ENCODE data around the gene CEP41.

The CEP41 gene

DNA sequence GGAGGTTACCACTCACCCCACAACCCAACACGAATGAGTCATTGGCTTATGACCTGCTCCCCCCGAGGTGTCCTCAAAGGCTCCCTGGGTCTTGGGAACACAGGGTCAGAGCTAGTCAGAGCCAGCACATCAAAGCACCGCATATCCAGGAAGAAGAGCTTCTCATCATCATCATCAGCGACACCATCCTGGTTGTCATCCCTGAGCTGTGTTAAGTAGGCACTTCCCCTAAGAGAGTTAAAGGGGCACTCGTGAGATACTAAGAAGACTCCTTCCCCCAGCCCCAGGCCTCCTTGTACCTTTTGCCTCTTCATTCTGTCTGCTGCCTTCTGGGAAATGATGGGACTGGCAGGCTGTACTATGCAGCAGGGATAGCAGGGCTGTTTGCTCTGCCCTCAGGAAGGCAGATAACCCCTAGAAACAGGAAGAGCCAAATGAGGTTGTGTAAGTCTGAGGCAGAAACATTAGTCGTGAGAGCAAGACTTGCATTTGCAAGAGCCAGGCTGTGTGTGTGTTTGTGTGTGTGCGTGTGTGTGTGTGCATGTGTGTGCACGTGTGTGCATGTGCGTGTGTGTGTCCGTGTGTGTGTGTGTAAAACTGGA is 71.6 kb downstream of the CEP41 start:
- DNase-seq (ENCODE audit: low spot score), result no peak

DNA sequence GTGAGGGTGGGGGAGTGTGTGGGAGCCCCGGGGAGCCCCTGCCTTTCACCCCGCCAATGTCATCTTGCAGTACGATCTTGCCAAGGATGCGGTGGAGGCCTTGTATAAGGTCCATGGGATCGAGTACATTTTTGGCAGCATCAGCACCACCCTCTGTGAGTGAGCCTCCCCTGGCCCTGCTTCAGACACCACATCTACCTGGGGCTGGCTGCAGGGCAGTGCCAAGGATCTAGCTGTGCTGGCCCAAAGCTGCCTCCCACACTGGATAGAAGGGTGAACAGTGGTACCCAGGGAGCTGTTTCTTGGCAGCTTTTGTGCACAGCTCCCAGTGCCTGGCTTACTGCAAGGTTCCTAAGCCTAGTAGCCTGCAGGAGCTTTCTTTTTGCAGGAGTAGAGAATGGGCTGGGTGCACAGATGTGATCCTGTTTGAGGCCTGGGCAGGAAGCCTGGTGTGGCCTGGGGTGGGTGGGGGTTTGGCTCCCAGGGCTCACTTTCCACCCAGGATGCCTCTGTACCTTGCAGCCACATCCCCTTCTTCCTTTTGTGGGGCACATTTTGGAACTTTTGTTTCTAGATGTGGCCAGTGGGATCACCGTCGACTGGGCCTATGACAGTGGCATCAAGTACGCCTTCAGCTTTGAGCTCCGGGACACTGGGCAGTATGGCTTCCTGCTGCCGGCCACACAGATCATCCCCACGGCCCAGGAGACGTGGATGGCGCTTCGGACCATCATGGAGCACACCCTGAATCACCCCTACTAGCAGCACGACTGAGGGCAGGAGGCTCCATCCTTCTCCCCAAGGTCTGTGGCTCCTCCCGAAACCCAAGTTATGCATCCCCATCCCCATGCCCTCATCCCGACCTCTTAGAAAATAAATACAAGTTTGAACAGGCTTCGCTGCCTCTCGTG is 72.7 kb downstream of the CEP41 start:
- no peak for DNase-seq (ENCODE audit: low spot score)

DNA sequence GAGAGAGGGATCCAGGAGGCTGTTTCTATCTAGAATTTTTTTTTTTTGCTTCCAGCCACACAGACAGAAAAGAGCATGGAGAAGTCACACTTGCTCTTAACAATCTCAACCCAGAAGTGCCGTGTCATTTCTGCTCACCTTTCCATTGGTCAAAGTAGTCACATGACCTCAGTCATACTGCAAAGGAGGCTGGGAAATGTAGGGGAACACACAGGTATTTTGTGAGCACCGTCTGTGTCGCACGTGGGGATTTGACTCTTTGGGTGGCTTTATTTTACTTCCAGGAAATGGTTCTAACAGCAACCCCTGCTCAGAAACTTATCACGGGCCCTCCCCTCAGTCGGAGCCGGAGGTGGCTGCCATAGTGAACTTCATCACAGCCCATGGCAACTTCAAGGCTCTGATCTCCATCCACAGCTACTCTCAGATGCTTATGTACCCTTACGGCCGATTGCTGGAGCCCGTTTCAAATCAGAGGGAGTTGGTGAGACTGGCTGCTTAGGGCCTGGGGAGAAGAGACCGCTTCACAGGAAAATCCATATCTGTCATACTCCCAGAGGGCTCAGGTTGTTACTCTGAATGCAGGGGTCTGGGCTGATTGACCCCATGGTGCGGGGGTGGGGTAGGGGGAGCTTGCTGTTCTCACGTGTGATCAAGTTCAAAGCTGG is 73.6 kb downstream of the CEP41 start:
- no peak for DNase-seq (ENCODE audit: low spot score)

GRCh38 chr7:130366564-130366963 is 74.3 kb downstream of the CEP41 start:
- no peak for DNase-seq (ENCODE audit: low spot score)

DNA sequence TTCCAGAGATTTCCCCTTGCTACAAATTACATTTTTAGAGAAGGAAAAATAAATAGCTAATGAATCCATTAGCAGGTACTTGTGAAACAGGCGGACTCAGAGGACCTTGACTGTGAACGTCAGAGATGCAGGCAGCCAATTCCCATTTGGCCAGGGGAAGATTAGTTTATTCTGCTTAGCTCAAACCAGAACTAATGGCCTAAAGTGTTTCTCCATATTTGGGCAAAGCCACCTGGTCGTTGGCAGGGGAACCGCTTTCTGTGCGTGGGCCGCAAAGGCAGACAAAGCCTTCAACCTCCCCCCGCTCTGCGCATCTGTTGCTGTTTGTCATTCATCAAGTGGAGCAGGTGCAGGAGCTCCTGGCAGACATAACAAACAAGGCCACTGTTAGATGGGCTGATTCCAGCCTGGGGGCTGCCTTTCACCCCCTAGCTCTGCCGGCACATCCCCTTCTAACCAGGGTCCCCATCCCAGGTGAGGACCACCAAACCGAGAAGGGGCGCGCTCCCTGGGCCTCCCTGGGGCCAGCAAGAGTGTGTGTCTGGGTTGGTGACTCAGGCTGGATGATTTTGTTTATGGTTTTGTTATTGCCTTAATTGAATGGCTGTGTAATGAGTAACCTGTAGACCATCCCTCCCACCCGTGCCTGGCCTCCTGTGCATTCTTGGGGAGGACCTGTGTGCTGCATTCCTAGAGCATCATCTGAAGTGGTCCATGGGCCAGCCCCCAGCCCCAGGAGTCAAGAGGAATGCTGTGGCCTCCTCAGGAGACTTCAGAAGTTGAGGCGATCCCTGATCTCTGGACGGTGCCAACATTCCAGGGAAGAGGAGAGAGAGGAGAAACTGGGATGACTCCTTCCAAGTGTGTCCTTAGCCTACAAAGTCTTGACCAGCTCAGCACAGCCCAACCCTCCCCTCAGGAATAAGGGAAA is 75.0 kb downstream of the CEP41 start:
- no peak for DNase-seq (ENCODE audit: low spot score)

GRCh38 chr7:130365088-130365487 is 75.7 kb downstream of the CEP41 start:
- no peak for DNase-seq (ENCODE audit: low spot score)

DNA sequence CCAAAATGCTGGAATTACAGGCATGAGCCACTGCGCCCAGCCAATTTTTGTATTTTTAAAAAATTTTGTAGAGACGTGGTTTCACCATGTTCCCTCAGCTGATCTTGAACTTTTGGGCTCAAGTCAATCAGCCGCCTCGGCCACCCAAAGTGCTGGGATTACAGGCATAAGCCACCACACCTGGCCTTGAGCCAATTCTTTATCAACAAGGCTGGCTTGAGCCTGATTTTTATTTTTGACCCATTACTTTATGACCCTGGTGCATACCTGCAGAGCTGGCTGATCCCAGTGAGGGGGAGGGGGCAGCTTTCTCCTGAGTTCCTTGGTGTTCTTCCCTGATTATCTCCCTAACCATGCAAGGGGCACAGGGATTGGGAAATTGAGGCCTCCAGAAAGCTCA is 76.4 kb downstream of the CEP41 start:
- no peak for DNase-seq (ENCODE audit: low spot score)

DNA sequence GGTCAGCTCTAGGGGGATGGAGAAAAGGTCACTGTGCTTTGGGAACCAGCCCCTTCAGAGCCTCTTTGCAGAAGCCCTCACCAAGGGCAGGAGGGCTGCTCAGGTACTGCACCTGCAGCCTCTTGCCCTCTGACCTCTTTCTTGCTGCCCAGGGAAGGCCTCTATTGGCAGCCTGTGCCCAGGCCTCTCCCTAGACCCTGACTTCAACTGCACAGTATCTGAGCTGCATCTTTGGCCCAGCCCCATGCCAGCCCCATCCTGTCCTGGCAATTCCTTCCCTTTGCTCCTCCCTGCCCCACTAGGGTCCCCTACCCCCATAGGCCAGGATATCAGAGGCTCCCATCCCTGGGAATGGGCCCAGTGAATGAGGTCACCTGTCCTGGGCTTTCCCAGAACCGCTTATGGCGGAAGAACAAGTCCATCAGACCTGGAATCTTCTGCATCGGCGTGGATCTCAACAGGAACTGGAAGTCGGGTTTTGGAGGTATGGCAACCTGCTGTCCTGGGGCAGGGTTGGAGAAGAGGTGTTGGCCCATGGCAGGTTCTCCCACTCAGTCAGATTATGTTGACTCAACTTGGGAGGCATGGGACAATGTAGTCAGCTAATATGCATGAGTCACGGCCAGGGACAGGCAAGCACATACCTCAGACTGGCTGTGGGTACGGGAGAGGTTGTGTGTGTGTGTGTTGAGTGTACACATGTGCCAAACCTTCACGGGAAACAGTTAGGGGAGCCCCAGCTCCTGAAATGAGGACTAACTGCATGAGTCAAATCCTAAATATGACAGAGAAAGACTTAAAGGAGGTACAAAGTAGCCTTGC is 77.6 kb downstream of the CEP41 start:
- no peak for DNase-seq (ENCODE audit: low spot score)

DNA sequence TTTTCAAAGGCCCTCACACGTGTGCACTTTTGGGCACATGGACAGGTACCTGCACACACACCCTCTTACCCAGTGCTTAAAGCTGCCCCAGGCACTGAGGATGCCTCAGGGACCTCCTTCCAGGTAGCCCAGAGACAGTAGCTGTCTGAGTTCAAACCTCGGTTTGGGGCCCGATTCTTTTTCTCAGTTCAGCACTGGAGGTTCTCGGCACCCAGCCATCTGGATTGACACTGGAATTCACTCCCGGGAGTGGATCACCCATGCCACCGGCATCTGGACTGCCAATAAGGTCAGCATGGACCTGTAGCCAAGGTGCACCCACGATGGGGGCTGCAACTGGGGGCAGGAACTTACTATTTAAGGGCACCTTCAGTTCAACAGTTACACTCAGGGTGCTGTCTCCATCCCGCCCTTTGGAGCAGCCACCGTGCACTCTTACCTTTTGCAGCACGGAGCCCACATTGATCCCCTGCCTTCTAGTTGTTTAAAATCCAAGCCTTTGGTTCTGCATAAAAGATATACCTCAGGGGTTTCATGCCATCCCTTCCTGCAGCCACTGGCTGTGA is 78.5 kb downstream of the CEP41 start:
- DNase-seq (ENCODE audit: low spot score), result no peak

DNA sequence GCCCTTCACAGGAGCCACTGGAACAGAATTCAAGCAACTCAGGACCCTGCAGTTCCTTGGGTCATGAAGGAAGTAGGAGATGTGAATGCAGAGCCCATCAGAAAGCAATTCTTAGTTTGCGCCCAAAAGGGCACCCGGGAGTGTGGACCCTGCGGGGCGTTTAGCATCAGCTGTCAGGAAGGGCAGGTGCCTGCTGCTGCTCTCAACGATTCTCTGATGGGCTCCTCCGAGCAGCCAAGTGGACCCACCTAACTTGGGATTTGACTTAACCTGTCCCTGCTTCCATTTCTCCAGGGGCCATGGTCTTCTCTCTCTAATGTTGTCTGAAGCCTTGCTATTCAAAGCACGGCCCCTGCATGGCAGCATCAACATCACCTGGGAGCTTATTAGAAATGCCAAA is 79.1 kb downstream of the CEP41 start:
- no peak for DNase-seq (ENCODE audit: low spot score)

- no peak for DNase-seq (ENCODE audit: low spot score)
These were observed 80.3 kb downstream of the CEP41 start for GRCh38 chr7:130360518-130360917.

- no peak for DNase-seq (ENCODE audit: low spot score)
These were observed 81.4 kb downstream of the CEP41 start for GRCh38 chr7:130359276-130359857.

DNA sequence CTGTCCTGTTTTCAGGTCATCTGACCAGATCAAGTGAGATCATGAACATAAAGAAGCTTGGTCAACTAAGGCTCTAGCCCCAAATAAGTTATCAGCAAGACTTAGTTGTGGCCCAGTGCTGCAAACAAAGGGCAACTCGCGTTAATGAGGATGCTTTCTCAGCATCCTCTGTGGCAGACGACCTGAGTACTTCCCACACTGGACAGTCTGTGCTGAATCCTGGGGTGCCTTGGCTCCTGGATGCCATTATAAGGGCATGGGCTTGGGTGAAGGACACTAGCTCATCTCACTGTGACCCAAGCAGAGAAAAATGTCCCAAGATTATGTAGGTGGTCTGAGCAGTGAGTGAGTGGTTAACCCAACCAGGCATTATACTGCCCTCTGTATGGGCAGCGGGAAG is 82.3 kb downstream of the CEP41 start:
- DNase-seq (ENCODE audit: low spot score), result no peak

DNA sequence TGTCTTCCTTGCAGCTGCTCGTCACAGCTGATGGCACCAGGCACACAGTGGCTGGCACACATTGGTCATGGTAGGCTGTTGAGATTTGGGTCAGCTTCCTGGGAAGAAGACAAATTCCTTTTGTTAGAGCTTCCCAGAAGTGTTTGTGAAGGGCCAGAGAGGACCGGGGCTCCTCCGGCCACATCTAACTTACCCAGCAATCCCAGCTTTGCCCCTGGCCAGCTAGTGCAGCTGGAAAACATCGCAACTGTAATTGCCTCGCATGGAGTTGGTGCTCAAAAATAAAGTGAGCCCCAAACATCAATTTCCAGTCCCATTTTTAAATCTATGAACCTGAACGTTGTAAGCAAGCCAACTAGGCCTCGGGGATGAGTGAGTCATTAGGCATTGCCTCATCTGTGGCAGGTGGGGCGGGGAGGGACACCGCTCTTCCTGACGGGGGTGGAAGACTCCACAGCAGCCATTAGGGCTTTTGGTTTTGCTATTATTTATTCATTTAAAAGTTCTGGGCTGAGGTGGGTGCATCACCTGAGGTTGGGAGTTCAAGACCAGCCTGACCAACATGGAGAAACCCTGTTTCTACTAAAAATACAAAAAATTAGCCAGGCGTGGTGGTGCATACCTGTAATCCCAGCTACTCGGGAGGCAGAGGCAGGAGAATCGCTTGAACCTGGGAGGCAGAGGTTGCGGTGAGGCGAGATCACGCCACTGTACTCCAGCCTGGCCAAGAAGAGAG is 83.8 kb downstream of the CEP41 start:
- peak; percentile 63 for DNase-seq (ENCODE audit: low spot score)

DNA sequence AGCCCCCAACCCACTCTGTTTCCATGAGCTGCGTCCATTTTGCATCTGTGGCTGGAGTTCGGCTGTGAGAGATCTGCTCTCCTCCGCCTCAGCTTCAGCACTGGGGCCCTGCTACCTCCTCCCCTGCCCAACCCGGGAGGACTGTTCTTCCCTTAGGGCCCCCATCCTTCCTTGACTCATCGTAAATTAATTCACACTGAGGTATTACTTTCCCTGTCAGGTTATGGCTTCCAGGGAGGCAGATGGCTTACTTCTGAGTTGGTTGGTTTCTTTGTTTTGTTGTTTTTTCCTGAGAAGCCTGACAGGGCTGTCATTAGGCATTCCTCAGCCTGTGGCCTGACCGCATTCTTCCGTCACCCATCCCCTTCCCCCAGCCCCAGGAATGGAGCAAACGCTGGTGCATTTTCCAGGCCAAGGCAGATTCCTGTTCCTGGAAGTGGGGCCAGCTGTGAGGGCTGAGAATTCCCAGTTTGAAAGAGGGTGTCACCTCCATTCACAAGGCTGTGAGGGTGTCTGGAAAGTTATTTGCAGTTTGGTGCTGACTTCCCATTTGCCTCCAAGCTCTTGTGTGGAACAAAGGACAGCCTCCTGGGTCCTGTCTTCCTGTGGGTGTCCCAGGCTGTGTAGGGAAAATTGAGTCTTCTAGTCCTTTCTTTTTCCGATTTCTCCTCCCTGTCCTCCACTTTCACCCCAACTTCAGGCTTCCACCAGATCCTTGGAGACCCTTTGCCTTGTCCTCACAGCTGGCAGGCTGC is 84.5 kb downstream of the CEP41 start:
- no peak for DNase-seq (ENCODE audit: low spot score)

DNA sequence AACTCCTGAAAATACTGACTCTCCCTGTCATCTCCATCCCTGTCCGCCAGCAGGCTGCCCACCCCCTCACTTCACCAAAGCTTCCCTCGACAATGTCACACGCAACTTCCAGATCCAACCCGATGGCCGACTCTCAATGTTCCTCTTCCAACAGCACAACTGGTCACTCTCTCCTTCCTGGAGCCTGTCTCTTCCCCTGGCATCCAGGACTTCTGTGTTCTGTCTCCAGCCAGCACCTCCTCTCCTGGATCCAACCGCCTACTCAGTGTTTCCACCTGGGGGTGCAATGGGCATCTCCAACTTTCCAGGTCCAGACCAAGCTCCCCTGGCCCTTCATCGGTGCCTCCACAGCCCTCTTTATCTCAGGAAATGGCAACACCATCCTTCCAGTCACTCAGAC is 87.6 kb downstream of the CEP41 start:
- DNase-seq (ENCODE audit: low spot score), result no peak

GRCh38 chr7:130352194-130353074 is 88.4 kb downstream of the CEP41 start:
- peak; percentile 45 for DNase-seq (ENCODE audit: low spot score)

GRCh38 chr7:130351791-130352090 is 89.1 kb downstream of the CEP41 start:
- no peak for DNase-seq (ENCODE audit: low spot score)

Data from putamen (tissue), 1 donor.